Naive thymus-derived CD4-positive, alpha-beta T cell (primary cell): Measurements from ENCODE around the gene LTBP3. TPM values are rescaled to one million over a fixed set of nuclear protein-coding genes. Genes with fewer than 3 reads are reported as not detected.

ENCODE experiments used
- ATAC-seq: fragments of 150-1000 bp; cut with Tn5 transposase; 2 replicates; pipeline ENCODE4 v1.10.0; 2021; ENCODE audit warnings: mild to moderate bottlenecking, moderate library complexity
- CTCF ChIA-PET: fragments of 350-600 bp; sonication (Branson Sonifier 250); formaldehyde crosslinking; loops from one replicate; lab custom pipeline; 2021; ENCODE audit warnings: antibody characterized with exemption; lab: Charles Lee
- POLR2A ChIA-PET: fragments of 350-600 bp; sonication (Branson Sonifier 250); formaldehyde crosslinking; loops from one replicate; lab custom pipeline; 2021; ENCODE audit warnings: antibody characterized with exemption, inconsistent platforms; lab: Charles Lee
- DNase-seq, 9 donors: peaks; one replicate each; pipeline versions ENCODE4 v3.0.0 to v3.0.0-alpha.2; 2020 to 2022; ENCODE audit warnings: mixed read lengths in 1 of 9
- H3K27ac ChIP-seq: one replicate; pipeline ENCODE4 v1.7.0; 2013; ENCODE audit warnings: mild to moderate bottlenecking, low read depth, low read length, moderate library complexity
- H3K27me3 ChIP-seq, 2 donors: one replicate each; pipeline ENCODE4 v1.7.0; 2013; ENCODE audit warnings: low read length in 2 of 2, mild to moderate bottlenecking in 2 of 2, moderate library complexity in 2 of 2; ENCODE audit not compliant: control insufficient read depth in 2 of 2, insufficient read depth in 2 of 2
- H3K36me3 ChIP-seq, 3 experiments: 1 replicate in 2 of 3; 2 replicates in 1 of 3; pipeline ENCODE4 v1.7.0; 2013; ENCODE audit warnings: low read length in 3 of 3, mild to moderate bottlenecking in 3 of 3, moderate library complexity in 1 of 3; ENCODE audit not compliant: insufficient read depth in 3 of 3, control insufficient read depth in 2 of 3
- H3K4me1 ChIP-seq, 2 donors: one replicate each; pipeline ENCODE4 v1.7.0; 2013; ENCODE audit warnings: low read length in 2 of 2, mild to moderate bottlenecking in 2 of 2, moderate library complexity in 1 of 2; ENCODE audit not compliant: control insufficient read depth in 2 of 2, insufficient read depth in 2 of 2
- H3K4me3 ChIP-seq: 2 replicates; pipeline ENCODE4 v1.7.0; 2013; ENCODE audit warnings: mild to moderate bottlenecking, low read length
- H3K9me3 ChIP-seq, 3 experiments: 1 replicate in 2 of 3; 2 replicates in 1 of 3; pipeline ENCODE4 v1.7.0; 2013; ENCODE audit warnings: low read length in 3 of 3; ENCODE audit not compliant: control insufficient read depth in 2 of 3
- H3K27ac Mint-ChIP-seq, 9 donors: one replicate each; pipeline ENCODE4 v1.8.0; 2020 to 2022; ENCODE audit warnings: mixed read lengths in 9 of 9, mild to moderate bottlenecking in 8 of 9, moderate library complexity in 5 of 9, inconsistent platforms in 2 of 9
- H3K27me3 Mint-ChIP-seq, 5 donors: one replicate each; pipeline ENCODE4 v1.8.0; 2021 to 2022; ENCODE audit warnings: mixed read lengths in 5 of 5, mild to moderate bottlenecking in 1 of 5
- H3K36me3 Mint-ChIP-seq, 5 donors: one replicate each; pipeline ENCODE4 v1.8.0; 2020 to 2022; ENCODE audit warnings: mixed read lengths in 5 of 5, mild to moderate bottlenecking in 3 of 5, inconsistent platforms in 1 of 5
- H3K4me1 Mint-ChIP-seq, 7 donors: one replicate each; pipeline ENCODE4 v1.8.0; 2020 to 2022; ENCODE audit warnings: mixed read lengths in 7 of 7, mild to moderate bottlenecking in 3 of 7, inconsistent platforms in 1 of 7
- H3K4me3 Mint-ChIP-seq, 10 donors: one replicate each; pipeline ENCODE4 v1.8.0; 2020 to 2022; ENCODE audit warnings: mild to moderate bottlenecking in 10 of 10, mixed read lengths in 10 of 10, moderate library complexity in 6 of 10, inconsistent platforms in 2 of 10
- H3K9me3 Mint-ChIP-seq, 11 donors: one replicate each; pipeline ENCODE4 v1.8.0; 2020 to 2022; ENCODE audit warnings: mixed read lengths in 11 of 11, mild to moderate bottlenecking in 4 of 11, inconsistent platforms in 1 of 11, moderate library complexity in 1 of 11
- intact Hi-C, 2 donors: fragments of 100-400 bp; cut with micrococcal nuclease; formaldehyde crosslinking; loops; one replicate each; pipeline ENCODE4 v1.15.1; 2023
- polyA plus RNA-seq, 2 donors: library from polyadenylated mRNA; unstranded; fragments of 300-500 nt; fragmentation: Illumina TruSeq; gene quantifications; one replicate each; pipeline ENCODE4 v1.2.3, GENCODE V29; 2021
- total RNA-seq, 6 experiments: library from RNA in 5 of 6; stranded (reverse) in 5 of 6; gene quantifications; 1 replicate in 5 of 6; 2 replicates in 1 of 6; pipeline ENCODE4 v1.2.3 and lab custom pipeline; 2021 to 2026

The LTBP3 gene
- total and polyA plus RNA-seq, 7 experiments from 2014 or later = 18.7 to 288 (median 216) TPM

GRCh38 chr11:65575568-65576231 is 17.5 kb upstream of the LTBP3 start, which contains the start of gene EHBP1L1:
Gene EHBP1L1, plus strand, starts transcription at chr11:65576053. Its CDS starts 250 bp downstream, at chr11:65576303.
- H3K9me3 Mint-ChIP-seq = peaks cover 0 to 1% (median 0%) of the 10 kb centered on the region in 11 donors
- ATAC-seq (peak; percentile 49), DNase-seq (peak; percentile 72 to 87 (median 81))
- no peaks in the 10 kb centered on the region for H3K27me3 Mint-ChIP-seq
- Histone ChIP-seq H3K4me3 (peak within 1 kb of the TSS; percentile 82), H3K4me1 (peaks cover 47 to 48% of the 10 kb centered on the region in 2 donors), H3K36me3 (peaks cover 6 to 27% (median 7%) of the 10 kb centered on the region in 3 experiments), H3K9me3 (no peaks in the 10 kb centered on the region), H3K27me3 (no peaks in the 10 kb centered on the region), H3K27ac (peak within 1 kb of the TSS; percentile 96)
- peaks cover 30 to 59% (median 47%) of the 10 kb centered on the region in 7 donors for H3K4me1 Mint-ChIP-seq
- peaks cover 0 to 20% (median 0%) of the 10 kb centered on the region in 5 donors for H3K36me3 Mint-ChIP-seq
- peak within 1 kb of the TSS; percentile 91 to 100 (median 93) for H3K4me3 Mint-ChIP-seq
- intact Hi-C loops = loop anchor here (2.0 kb wide), 7 partner anchors 63 to 549 kb away; partner anchors contain the start of genes CFL1 (in 1 of the 2), NEAT1 (in 1 of the 2), SIPA1 (in 1 of the 2) and SNX15 (in 1 of the 2)
- ChIA-PET CTCF (interaction anchor here (0.7 to 3.9 kb wide), 9 partner anchors 10 to 284 kb away, joined by 3 to 36 read pairs (median 6); partner anchors contain the start of gene MUS81), POLR2A (interaction anchor here (0.7 to 4.2 kb wide), 28 partner anchors 8 to 298 kb away, joined by 3 to 61 read pairs (median 6); partner anchors contain the start of genes KCNK7, LTBP3, MALAT1 and MAP3K11)
- peak within 1 kb of the TSS; percentile 89 to 98 (median 95) for H3K27ac Mint-ChIP-seq

GRCh38 chr11:65574811-65575567 is 16.8 kb upstream of the LTBP3 start:
- no peak for ATAC-seq
- peaks cover 0 to 19% (median 0%) of the 10 kb centered on the region in 5 donors for H3K36me3 Mint-ChIP-seq
- H3K4me3 ChIP-seq = peak overlapping the region; percentile 82
- H3K4me1 Mint-ChIP-seq = peaks cover 35 to 61% (median 51%) of the 10 kb centered on the region in 7 donors
- H3K27me3 ChIP-seq = no peaks in the 10 kb centered on the region
- H3K36me3 ChIP-seq = peaks cover under 1 to 20% (median 3%) of the 10 kb centered on the region in 3 experiments
- peaks cover 0 to 1% (median 0%) of the 10 kb centered on the region in 11 donors for H3K9me3 Mint-ChIP-seq
- H3K9me3 ChIP-seq = no peaks in the 10 kb centered on the region
- H3K27ac ChIP-seq = peak overlapping the region; percentile 96
- H3K4me1 ChIP-seq = peaks cover 47 to 48% of the 10 kb centered on the region in 2 donors
- DNase-seq = peak in 6 of 9 donors; percentile 33 to 55 (median 47)
- intact Hi-C loops = loop anchor here (1.0 to 5.0 kb wide), 14 partner anchors 13 to 548 kb away; partner anchors contain the start of genes SNX15 (in 2 of the 2), CFL1 (in 1 of the 2), KAT5 (in 1 of the 2) and MAP3K11 (in 1 of the 2)
- peak overlapping the region; percentile 91 to 100 (median 93) for H3K4me3 Mint-ChIP-seq
- ChIA-PET POLR2A (interaction anchor here (0.7 to 5.2 kb wide), 26 partner anchors 9 to 299 kb away, joined by 3 to 90 read pairs (median 7); partner anchors contain the start of genes KCNK7, MALAT1, MAP3K11 and MUS81), CTCF (interaction anchor here (1.1 to 3.9 kb wide), 6 partner anchors 9 to 285 kb away, joined by 3 to 36 read pairs (median 6); partner anchors contain the start of gene MUS81)
- peak overlapping the region; percentile 89 to 98 (median 95) for H3K27ac Mint-ChIP-seq
- H3K27me3 Mint-ChIP-seq = no peaks in the 10 kb centered on the region

DNA sequence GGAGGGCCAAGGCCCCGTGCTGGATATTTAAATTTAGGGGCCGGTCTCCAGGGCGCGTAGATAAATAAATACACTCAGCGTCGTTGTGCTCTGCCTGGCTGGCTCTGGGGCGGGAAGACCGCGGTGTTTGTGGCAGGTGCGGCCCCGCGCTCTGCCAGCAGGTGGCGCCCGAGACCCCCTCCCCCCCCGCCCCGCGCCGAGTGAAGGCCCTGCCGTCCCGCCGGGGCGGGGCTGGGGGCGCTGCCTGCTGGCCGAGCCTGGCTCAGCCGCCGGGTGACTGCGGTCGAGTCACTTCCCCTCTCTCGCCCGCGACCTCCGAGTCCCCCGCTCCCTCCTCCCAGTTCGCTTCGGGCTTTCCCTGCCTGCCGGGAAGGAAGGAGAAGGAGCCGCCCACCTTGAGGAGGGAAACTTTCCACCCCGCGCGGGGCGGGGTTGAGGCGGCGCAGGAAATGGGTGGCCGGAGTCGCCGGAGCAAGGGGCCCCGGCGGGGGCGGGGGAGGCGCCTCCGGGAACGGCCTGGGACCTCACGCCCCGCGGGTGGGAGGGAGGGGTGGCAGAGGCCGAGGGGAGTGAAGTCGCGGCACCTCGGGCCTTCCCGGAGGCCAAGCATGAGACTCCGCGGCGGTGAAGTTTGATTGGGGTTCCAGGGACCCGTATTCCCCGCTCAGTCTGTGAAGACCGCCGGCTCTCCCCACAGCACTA is 16.1 kb upstream of the LTBP3 start:
- Histone ChIP-seq H3K36me3 (peaks cover 0 to 12% (median 0%) of the 10 kb centered on the region in 3 experiments), H3K4me1 (peaks cover 47 to 53% of the 10 kb centered on the region in 2 donors), H3K27ac (peak overlapping the region; percentile 96), H3K27me3 (no peaks in the 10 kb centered on the region), H3K4me3 (peak overlapping the region; percentile 82), H3K9me3 (no peaks in the 10 kb centered on the region)
- POLR2A ChIA-PET = interaction anchor here (1.0 to 6.3 kb wide), 22 partner anchors 8 to 151 kb away, joined by 3 to 90 read pairs (median 24); partner anchors contain the start of genes KCNK7, LTBP3, MALAT1 and MAP3K11
- ATAC-seq = peak; percentile 55
- Mint-ChIP-seq H3K9me3 (peaks cover 0 to 1% (median 0%) of the 10 kb centered on the region in 11 donors), H3K36me3 (peaks cover 0 to 17% (median 0%) of the 10 kb centered on the region in 5 donors), H3K27ac (peak overlapping the region; percentile 89 to 98 (median 95)), H3K4me1 (peaks cover 37 to 63% (median 53%) of the 10 kb centered on the region in 7 donors), H3K27me3 (no peaks in the 10 kb centered on the region), H3K4me3 (peak overlapping the region; percentile 91 to 100 (median 94))
- intact Hi-C loops = loop anchor here (1.0 to 5.0 kb wide), 14 partner anchors 14 to 547 kb away; partner anchors contain the start of genes SNX15 (in 2 of the 2), CFL1 (in 1 of the 2), KAT5 (in 1 of the 2) and MAP3K11 (in 1 of the 2)
- CTCF ChIA-PET = interaction anchor here (1.5 to 3.9 kb wide), 4 partner anchors 14 to 41 kb away, joined by 5 to 36 read pairs (median 20); partner anchors contain the start of gene PCNX3
- DNase-seq = peak; percentile 71 to 94 (median 81)

- no peaks in the 10 kb centered on the region for H3K9me3 ChIP-seq
- peak overlapping the region; percentile 96 for H3K27ac ChIP-seq
- H3K27me3 ChIP-seq = no peaks in the 10 kb centered on the region
- peaks cover 0 to 5% (median 0%) of the 10 kb centered on the region in 3 experiments for H3K36me3 ChIP-seq
- H3K27ac Mint-ChIP-seq = peak overlapping the region; percentile 79 to 98 (median 92)
- no peaks in the 10 kb centered on the region for H3K27me3 Mint-ChIP-seq
- DNase-seq = no peak
- H3K4me1 Mint-ChIP-seq = peaks cover 41 to 67% (median 51%) of the 10 kb centered on the region in 7 donors
- H3K4me3 Mint-ChIP-seq = peak overlapping the region; percentile 86 to 100 (median 94)
- ChIA-PET POLR2A (interaction anchor here (0.7 to 6.3 kb wide), 23 partner anchors 8 to 439 kb away, joined by 3 to 90 read pairs (median 8); partner anchors contain the start of genes LTBP3, MALAT1, MAP3K11 and PCNX3), CTCF (interaction anchor here (0.5 to 5.2 kb wide), 9 partner anchors 16 to 50 kb away, joined by 3 to 57 read pairs (median 8); partner anchors contain the start of gene PCNX3)
- peaks cover 54 to 57% of the 10 kb centered on the region in 2 donors for H3K4me1 ChIP-seq
- no peak for ATAC-seq
- H3K4me3 ChIP-seq = peak overlapping the region; percentile 69
- H3K36me3 Mint-ChIP-seq = peaks cover 0 to 18% (median 4%) of the 10 kb centered on the region in 5 donors
- peaks cover 0 to 1% (median 0%) of the 10 kb centered on the region in 11 donors for H3K9me3 Mint-ChIP-seq
- intact Hi-C loops = loop anchor here (1.0 to 5.0 kb wide), 14 partner anchors 15 to 547 kb away; partner anchors contain the start of genes SNX15 (in 2 of the 2), CFL1 (in 1 of the 2), KAT5 (in 1 of the 2) and MAP3K11 (in 1 of the 2)
Observed at GRCh38 chr11:65573391-65574079, 15.4 kb upstream of the LTBP3 start.
